ENCODE measurements around the gene LST1.
A peak's percentile ranks its signal among the peaks of the same experiment; 100 is the strongest.

LST1 gene

GRCh38 chr6:31560697-31561058, 25.4 kb upstream of the LST1 start:
- no peak for DNase-seq

DNA sequence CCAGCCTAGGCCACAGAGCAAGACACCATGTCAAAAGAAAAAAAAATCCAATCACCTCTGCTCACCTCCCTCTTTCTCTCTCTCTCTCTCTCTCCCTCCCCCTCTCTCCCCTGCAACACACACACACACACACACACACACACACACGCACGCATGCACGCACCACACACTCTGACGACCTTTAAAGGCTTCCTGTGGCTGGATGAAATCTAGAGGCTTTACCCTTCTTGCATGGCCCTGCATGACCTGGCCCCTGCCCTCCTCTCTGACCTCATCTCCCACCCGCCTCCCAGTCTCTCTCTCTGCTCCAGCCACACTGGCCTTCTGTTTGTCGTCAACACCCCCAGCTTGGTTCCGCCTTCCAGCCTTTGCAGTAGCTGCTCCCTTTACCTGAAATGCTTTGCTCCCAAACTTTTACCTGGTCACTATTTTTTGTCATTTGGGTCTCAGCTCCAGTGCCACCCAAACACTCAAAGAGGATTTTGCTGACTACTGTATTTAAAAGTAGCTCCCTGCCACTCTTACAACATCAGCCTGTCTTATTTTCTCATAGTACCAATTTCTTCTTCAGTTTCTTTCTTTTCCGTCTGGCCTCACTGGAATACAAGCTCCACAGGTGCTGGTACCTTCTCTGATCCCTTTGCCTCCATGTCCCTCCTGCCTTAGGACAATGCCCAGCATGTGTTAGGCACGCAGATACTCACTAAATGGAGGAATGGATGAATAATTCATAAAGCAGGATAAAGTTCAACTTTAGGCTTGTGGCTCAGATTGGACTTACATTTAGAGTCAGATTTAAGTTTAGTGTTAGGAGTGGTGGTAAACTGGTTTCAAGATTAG, 18.3 kb upstream of the LST1 start:
- DNase-seq = no peak

DNA sequence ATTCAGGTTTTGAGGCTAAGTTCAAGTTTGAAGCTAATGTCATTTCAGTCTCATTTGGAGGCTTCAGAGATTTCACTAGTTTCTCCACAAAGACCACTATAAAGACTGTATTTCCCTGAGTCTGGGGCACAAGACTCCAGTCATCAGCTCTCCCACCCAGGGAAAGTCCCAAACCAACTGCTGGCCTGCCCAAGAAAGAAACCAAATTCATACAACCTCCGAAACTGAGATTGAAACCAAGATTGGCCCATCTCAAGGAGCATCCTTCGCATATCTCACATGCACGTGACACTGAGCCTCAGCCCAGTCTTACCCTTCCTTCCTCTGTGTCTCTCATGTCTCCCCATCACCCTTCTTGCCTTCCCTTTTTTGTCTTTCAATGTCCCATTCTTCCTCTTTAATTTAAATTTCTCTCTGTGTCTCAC, 17.5 kb upstream of the LST1 start:
- DNase-seq = no peak

DNA sequence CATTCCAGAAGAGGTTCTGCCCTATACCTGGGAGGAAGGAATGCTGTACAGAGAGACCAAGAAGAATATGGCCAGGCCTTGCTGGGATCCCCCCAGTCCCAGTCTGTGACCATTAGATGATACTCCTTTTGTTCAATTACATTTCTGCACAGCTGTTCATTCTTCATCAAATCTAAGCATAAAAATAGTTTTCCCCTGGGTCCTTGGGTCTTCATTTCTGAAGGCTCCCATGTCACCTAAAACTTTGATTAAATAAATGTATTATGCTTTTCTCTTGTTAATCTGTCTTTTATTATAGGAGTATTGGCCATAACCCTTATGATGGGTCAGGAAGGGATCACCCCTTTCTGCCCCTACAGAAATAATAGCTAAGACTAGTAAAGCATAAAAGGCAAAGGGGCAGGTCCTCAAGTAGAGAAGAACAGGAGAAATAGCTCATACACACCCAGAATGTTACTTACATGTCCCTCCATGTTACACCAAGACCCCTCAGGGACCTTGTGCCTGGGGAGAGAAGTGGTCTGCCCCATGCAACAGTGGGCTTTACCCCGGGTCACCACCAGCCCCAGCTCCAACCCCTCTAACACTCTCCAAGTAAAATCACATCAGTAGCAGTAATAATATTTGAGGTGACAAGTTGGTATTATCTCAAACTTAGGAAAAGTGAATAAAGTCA, 16.1 kb upstream of the LST1 start:
- DNase-seq = no peak

DNA sequence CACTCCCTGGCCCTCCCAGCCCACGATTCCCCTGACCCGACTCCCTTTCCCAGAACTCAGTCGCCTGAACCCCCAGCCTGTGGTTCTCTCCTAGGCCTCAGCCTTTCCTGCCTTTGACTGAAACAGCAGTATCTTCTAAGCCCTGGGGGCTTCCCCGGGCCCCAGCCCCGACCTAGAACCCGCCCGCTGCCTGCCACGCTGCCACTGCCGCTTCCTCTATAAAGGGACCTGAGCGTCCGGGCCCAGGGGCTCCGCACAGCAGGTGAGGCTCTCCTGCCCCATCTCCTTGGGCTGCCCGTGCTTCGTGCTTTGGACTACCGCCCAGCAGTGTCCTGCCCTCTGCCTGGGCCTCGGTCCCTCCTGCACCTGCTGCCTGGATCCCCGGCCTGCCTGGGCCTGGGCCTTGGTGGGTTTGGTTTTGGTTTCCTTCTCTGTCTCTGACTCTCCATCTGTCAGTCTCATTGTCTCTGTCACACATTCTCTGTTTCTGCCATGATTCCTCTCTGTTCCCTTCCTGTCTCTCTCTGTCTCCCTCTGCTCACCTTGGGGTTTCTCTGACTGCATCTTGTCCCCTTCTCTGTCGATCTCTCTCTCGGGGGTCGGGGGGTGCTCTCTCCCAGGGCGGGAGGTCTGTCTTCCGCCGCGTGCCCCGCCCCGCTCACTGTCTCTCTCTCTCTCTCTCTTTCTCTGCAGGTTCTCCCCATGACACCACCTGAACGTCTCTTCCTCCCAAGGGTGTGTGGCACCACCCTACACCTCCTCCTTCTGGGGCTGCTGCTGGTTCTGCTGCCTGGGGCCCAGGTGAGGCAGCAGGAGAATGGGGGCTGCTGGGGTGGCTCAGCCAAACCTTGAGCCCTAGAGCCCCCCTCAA, 13.8 kb upstream of the LST1 start, which contains the start of gene LTA:
Gene LTA (plus strand): TSS at position 249 of the 871 bp plus-strand sequence. CDS start 454 bp downstream, at position 703.
- DNase-seq = no peak

- no peak for DNase-seq
Measured at GRCh38 chr6:31573239-31574105, 12.6 kb upstream of the LST1 start.

GRCh38 chr6:31574106-31575061, 11.7 kb upstream of the LST1 start:
- DNase-seq = no peak

GRCh38 chr6:31575335-31575901, 10.7 kb upstream of the LST1 start, which contains the start of gene TNF:
Gene TNF, plus strand, starts transcription at chr6:31575565. Its CDS starts 177 bp downstream, at chr6:31575742.
- DNase-seq = peak; percentile 6

DNA sequence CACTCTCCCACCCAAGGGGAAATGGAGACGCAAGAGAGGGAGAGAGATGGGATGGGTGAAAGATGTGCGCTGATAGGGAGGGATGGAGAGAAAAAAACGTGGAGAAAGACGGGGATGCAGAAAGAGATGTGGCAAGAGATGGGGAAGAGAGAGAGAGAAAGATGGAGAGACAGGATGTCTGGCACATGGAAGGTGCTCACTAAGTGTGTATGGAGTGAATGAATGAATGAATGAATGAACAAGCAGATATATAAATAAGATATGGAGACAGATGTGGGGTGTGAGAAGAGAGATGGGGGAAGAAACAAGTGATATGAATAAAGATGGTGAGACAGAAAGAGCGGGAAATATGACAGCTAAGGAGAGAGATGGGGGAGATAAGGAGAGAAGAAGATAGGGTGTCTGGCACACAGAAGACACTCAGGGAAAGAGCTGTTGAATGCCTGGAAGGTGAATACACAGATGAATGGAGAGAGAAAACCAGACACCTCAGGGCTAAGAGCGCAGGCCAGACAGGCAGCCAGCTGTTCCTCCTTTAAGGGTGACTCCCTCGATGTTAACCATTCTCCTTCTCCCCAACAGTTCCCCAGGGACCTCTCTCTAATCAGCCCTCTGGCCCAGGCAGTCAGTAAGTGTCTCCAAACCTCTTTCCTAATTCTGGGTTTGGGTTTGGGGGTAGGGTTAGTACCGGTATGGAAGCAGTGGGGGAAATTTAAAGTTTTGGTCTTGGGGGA, 10.0 kb upstream of the LST1 start:
- DNase-seq = peak; percentile 12

- no peak for DNase-seq
Measured at GRCh38 chr6:31576897-31577578, 9.0 kb upstream of the LST1 start.

GRCh38 chr6:31577579-31577966, 8.5 kb upstream of the LST1 start:
- no peak for DNase-seq

DNA sequence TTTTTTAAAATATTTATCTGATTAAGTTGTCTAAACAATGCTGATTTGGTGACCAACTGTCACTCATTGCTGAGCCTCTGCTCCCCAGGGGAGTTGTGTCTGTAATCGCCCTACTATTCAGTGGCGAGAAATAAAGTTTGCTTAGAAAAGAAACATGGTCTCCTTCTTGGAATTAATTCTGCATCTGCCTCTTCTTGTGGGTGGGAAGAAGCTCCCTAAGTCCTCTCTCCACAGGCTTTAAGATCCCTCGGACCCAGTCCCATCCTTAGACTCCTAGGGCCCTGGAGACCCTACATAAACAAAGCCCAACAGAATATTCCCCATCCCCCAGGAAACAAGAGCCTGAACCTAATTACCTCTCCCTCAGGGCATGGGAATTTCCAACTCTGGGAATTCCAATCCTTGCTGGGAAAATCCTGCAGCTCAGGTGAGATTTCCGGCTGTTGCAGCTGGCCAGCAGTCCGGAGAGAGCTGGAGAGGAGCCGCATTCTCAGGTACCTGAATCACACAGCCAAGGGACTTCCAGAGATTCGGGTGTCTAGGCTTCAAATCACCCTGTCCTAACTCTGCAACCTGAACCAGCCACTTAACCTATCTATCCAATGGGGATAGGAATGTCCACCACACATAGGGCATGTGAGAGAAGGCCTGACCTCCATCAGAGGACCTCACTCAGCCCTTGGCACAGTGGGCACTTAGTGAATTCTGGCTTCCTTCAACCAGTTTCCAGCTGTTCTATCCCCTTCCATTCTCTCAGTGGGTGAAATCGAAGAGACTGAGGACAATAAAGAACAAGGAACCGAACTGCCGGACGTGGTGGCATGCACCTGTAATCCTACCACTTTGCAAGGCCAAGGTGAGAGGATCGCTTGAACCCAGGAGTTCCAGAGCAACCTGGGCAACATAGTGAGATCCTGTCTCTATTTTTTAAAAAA, 7.6 kb upstream of the LST1 start:
- DNase-seq = no peak

- DNase-seq = no peak
Measured at GRCh38 chr6:31579119-31579505, 7.0 kb upstream of the LST1 start.

DNA sequence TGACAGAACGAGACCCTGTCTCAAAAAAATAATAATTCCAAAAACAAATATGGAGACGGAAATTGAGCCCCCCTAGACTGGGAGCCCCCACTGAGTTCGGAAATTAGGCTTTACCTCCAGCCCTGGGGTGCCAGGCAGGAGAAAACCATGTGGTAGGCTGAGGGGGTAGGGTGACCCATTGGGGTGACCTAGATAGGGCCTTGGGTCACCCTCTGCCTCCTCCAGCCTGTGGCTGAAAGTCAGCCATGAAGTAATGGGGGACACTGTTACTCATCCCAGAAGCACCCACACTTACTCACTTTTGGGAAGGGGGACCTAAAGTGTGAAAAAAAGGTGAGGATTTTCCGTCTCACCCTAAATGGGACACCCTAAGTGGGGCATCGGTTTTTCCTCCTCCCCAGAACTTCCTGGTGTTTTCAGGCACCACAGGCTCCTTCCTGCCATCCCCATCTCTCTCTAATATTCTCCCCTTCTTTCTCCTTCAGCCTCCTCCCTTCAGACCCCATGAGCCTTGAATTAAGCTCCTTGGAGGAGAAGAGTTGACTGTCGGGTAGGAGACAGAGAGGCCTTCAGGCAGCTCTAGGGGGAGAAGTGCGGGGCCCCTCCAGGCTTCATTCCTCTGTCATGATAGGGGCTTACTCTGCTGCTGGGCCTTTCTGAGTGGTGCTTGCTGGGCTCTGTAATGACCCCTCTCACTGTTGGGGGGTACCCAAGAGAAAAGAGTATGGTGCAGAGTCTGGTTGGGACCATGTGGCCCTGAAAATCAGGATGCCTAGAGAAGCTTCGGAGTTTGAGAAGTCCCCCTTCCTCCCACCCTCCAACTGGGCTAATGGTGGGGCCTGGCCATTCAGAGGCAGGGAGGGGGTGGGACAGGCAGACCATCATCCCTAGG, 6.3 kb upstream of the LST1 start:
- DNase-seq = no peak

GRCh38 chr6:31580438-31580740, 5.7 kb upstream of the LST1 start:
- DNase-seq = no peak

GRCh38 chr6:31580807-31581433, 5.2 kb upstream of the LST1 start:
- DNase-seq = peak; percentile 60

All from DMS79 treated with DMSO at 0.1 percent for 48 hours (cell line).